ENCODE results near the gene CNTFR.

CNTFR gene

DNA sequence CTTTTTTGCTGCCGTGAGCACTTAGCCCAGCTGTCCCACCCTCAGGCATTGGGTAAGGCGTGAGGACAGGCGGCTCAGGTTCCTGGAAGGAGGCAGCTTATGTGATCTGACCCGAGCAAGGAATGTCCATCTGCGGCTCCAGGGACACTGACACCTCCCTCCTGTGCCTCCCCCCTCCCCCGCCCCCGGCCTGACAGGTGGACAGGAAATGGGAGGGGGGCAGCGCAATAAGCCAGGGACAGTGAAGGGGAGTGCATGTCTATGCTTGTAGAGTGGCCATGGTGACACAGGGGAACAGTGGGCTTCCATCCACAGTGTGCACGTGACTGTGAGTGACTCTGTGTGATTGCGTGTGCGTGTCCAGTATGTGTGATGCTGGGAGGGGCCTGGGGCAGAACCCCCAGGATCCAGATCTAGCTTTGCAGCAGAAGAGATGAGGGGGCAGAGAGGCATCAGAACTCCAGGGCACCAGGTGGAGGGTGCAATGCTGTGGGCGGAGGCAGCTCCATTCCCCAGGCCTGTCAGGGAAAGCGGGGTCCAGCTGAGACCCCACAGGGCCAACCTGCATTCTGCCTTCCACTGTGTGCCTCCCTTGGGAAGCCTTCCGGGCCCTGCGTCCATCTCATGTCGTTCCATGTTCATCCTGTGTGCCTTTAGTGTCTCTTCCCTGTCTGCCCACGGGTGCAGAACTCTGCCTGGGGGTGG, 30.5 kb downstream of the CNTFR start:
- Histone ChIP-seq H3K27me3 (ENCODE audit: control insufficient read depth in 1 of 2, insufficient read depth in 2 of 2, low read length in 2 of 2) (peaks cover 19 to 35% of the 10 kb centered on the region in 2 donors), H3K4me3 (ENCODE audit: low read length in 2 of 2) (no peak overlapping the region), H3K36me3 (ENCODE audit: control insufficient read depth in 2 of 2, insufficient read depth in 2 of 2, low read length in 2 of 2) (no peaks in the 10 kb centered on the region), H3K27ac (ENCODE audit: low read length) (no peak overlapping the region), H3K9ac (ENCODE audit: low read length in 2 of 2) (no peak overlapping the region), H3K4me1 (ENCODE audit: control insufficient read depth, insufficient read depth, low read length) (peaks cover 7% of the 10 kb centered on the region), H3K9me3 (ENCODE audit: control insufficient read depth in 2 of 2, low read length in 2 of 2) (no peaks in the 10 kb centered on the region)

GRCh38 chr9:34558364-34558763, 31.2 kb downstream of the CNTFR start:
- Histone ChIP-seq H3K9ac (ENCODE audit: low read length in 2 of 2) (no peak overlapping the region), H3K27me3 (ENCODE audit: control insufficient read depth in 1 of 2, insufficient read depth in 2 of 2, low read length in 2 of 2) (peaks cover 18 to 35% of the 10 kb centered on the region in 2 donors), H3K27ac (ENCODE audit: low read length) (no peak overlapping the region), H3K36me3 (ENCODE audit: control insufficient read depth in 2 of 2, insufficient read depth in 2 of 2, low read length in 2 of 2) (no peaks in the 10 kb centered on the region), H3K9me3 (ENCODE audit: control insufficient read depth in 2 of 2, low read length in 2 of 2) (no peaks in the 10 kb centered on the region), H3K4me3 (ENCODE audit: low read length in 2 of 2) (no peak overlapping the region), H3K4me1 (ENCODE audit: control insufficient read depth, insufficient read depth, low read length) (peaks cover 7% of the 10 kb centered on the region)

GRCh38 chr9:34557426-34558321, 31.9 kb downstream of the CNTFR start:
- no peaks in the 10 kb centered on the region for H3K36me3 ChIP-seq (ENCODE audit: control insufficient read depth in 2 of 2, insufficient read depth in 2 of 2, low read length in 2 of 2)
- no peak overlapping the region for H3K27ac ChIP-seq (ENCODE audit: low read length)
- H3K4me1 ChIP-seq (ENCODE audit: control insufficient read depth, insufficient read depth, low read length) = peaks cover 7% of the 10 kb centered on the region
- H3K9ac ChIP-seq (ENCODE audit: low read length in 2 of 2) = no peak overlapping the region
- H3K4me3 ChIP-seq (ENCODE audit: low read length in 2 of 2) = no peak overlapping the region
- H3K9me3 ChIP-seq (ENCODE audit: control insufficient read depth in 2 of 2, low read length in 2 of 2) = no peaks in the 10 kb centered on the region
- H3K27me3 ChIP-seq (ENCODE audit: control insufficient read depth in 1 of 2, insufficient read depth in 2 of 2, low read length in 2 of 2) = peaks cover 19 to 35% of the 10 kb centered on the region in 2 donors

DNA sequence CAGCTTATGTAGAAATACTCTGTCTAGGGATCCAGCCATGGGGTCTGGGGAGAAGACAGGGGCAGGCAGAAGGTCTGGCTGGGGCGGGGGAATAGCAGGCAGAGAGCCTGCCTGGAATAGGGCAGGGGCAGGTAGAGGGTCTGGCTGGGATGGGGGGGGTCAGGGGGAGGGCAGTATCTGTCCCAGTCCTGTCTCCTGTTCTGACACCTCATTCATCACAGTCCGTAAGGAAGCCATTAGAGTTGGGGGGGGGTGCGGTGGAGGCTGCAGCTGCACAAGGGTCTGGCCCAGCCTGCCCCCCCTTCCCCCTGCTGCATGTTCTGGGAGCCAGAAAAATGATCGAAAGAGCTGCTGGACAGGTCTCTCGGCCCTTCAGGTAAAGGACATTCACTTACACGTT, 32.6 kb downstream of the CNTFR start:
- peaks cover 19 to 35% of the 10 kb centered on the region in 2 donors for H3K27me3 ChIP-seq (ENCODE audit: control insufficient read depth in 1 of 2, insufficient read depth in 2 of 2, low read length in 2 of 2)
- H3K4me3 ChIP-seq (ENCODE audit: low read length in 2 of 2) = no peak overlapping the region
- H3K36me3 ChIP-seq (ENCODE audit: control insufficient read depth in 2 of 2, insufficient read depth in 2 of 2, low read length in 2 of 2) = no peaks in the 10 kb centered on the region
- no peak overlapping the region for H3K9ac ChIP-seq (ENCODE audit: low read length in 2 of 2)
- peaks cover 7% of the 10 kb centered on the region for H3K4me1 ChIP-seq (ENCODE audit: control insufficient read depth, insufficient read depth, low read length)
- no peak overlapping the region for H3K27ac ChIP-seq (ENCODE audit: low read length)
- no peaks in the 10 kb centered on the region for H3K9me3 ChIP-seq (ENCODE audit: control insufficient read depth in 2 of 2, low read length in 2 of 2)

DNA sequence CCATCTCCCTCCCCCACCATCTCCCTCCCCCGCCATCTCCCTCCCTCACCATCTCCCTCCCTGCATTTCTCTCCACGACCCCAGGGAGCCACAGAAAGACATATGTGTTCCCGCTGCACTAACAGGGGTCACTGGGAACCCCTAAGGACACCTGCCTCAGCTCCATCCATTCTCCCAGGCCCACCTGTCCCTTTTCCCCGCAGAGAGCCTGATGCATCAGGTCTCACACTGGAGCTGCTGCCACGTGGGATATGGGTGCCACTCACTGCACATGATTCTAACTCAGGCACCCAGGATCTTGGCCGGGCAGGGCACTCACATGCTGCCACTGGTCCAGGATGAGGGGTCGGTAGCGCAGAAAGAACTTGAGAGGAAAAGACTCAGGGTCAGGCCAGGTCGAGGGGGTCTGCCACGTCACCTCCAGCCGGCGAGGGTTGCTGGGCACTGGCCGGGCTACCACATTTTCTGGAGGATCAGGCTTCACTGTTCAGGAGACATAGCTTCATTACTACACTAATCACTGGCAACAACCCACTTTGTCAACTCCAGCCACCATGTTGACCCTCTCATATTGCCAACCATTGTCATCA, 33.5 kb downstream of the CNTFR start:
- H3K27me3 ChIP-seq (ENCODE audit: control insufficient read depth in 1 of 2, insufficient read depth in 2 of 2, low read length in 2 of 2) = peaks cover 18 to 35% of the 10 kb centered on the region in 2 donors
- no peak overlapping the region for H3K27ac ChIP-seq (ENCODE audit: low read length)
- peaks cover 7% of the 10 kb centered on the region for H3K4me1 ChIP-seq (ENCODE audit: control insufficient read depth, insufficient read depth, low read length)

DNA sequence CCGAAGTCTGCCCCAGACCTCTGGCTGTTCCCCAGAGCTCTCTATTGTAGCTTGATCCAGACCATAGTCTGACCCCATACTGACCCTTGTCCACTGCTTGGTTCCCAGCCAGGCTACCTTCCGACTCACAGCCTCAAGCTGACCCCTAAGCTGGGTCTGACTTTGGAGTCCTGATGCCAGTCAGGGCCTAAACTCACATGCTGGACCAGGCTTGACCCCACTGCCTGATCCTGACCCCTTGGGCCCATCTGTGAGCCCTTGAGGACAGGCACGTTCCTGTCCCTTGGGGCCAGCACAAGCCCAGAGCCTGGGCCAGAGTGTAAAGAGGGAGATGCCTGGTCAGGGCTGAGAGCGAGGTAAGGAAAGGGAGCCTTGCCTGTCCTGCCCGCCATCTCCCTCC, 34.0 kb downstream of the CNTFR start:
- no peak overlapping the region for H3K4me3 ChIP-seq (ENCODE audit: low read length in 2 of 2)
- no peak overlapping the region for H3K27ac ChIP-seq (ENCODE audit: low read length)
- peaks cover 7% of the 10 kb centered on the region for H3K4me1 ChIP-seq (ENCODE audit: control insufficient read depth, insufficient read depth, low read length)
- peaks cover 18 to 32% of the 10 kb centered on the region in 2 donors for H3K27me3 ChIP-seq (ENCODE audit: control insufficient read depth in 1 of 2, insufficient read depth in 2 of 2, low read length in 2 of 2)
- H3K9me3 ChIP-seq (ENCODE audit: control insufficient read depth in 2 of 2, low read length in 2 of 2) = no peaks in the 10 kb centered on the region
- H3K36me3 ChIP-seq (ENCODE audit: control insufficient read depth in 2 of 2, insufficient read depth in 2 of 2, low read length in 2 of 2) = no peaks in the 10 kb centered on the region
- H3K9ac ChIP-seq (ENCODE audit: low read length in 2 of 2) = no peak overlapping the region

More for the DNA sequence above, 33.5 kb downstream of the CNTFR start:
- no peak overlapping the region for H3K9ac ChIP-seq (ENCODE audit: low read length in 2 of 2)
- H3K9me3 ChIP-seq (ENCODE audit: control insufficient read depth in 2 of 2, low read length in 2 of 2) = no peaks in the 10 kb centered on the region
- H3K4me3 ChIP-seq (ENCODE audit: low read length in 2 of 2) = no peak overlapping the region
- H3K36me3 ChIP-seq (ENCODE audit: control insufficient read depth in 2 of 2, insufficient read depth in 2 of 2, low read length in 2 of 2) = no peaks in the 10 kb centered on the region

DNA sequence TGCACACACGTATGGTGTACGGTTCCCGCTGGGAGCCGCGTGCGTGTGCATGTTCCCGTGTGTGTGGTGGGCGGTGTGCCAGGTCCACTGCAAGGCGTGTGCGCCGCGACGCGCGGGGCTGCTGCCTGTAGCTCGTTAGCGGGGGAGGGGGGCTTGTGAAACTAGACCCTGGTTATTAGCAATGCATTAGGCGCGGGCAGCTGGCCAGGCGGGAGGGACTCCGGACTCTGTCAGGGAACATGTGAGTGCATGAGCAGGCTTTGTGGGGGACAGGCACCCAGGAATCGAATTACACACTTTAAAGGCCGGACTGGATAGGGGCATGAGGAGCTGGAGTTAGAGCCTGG, 34.5 kb downstream of the CNTFR start:
- Histone ChIP-seq H3K9ac (ENCODE audit: low read length in 2 of 2) (no peak overlapping the region), H3K4me1 (ENCODE audit: control insufficient read depth, insufficient read depth, low read length) (peaks cover 4% of the 10 kb centered on the region), H3K27ac (ENCODE audit: low read length) (no peak overlapping the region), H3K4me3 (ENCODE audit: low read length in 2 of 2) (no peak overlapping the region), H3K36me3 (ENCODE audit: control insufficient read depth in 2 of 2, insufficient read depth in 2 of 2, low read length in 2 of 2) (no peaks in the 10 kb centered on the region), H3K27me3 (ENCODE audit: control insufficient read depth in 1 of 2, insufficient read depth in 2 of 2, low read length in 2 of 2) (peaks cover 13 to 28% of the 10 kb centered on the region in 2 donors), H3K9me3 (ENCODE audit: control insufficient read depth in 2 of 2, low read length in 2 of 2) (no peaks in the 10 kb centered on the region)

GRCh38 chr9:34554211-34555001, 35.1 kb downstream of the CNTFR start:
- Histone ChIP-seq H3K36me3 (ENCODE audit: control insufficient read depth in 2 of 2, insufficient read depth in 2 of 2, low read length in 2 of 2) (no peaks in the 10 kb centered on the region), H3K4me1 (ENCODE audit: control insufficient read depth, insufficient read depth, low read length) (peaks cover 2% of the 10 kb centered on the region), H3K27ac (ENCODE audit: low read length) (no peak overlapping the region), H3K9ac (ENCODE audit: low read length in 2 of 2) (no peak overlapping the region), H3K4me3 (ENCODE audit: low read length in 2 of 2) (no peak overlapping the region), H3K9me3 (ENCODE audit: control insufficient read depth in 2 of 2, low read length in 2 of 2) (no peaks in the 10 kb centered on the region), H3K27me3 (ENCODE audit: control insufficient read depth in 1 of 2, insufficient read depth in 2 of 2, low read length in 2 of 2) (peaks cover 13 to 24% of the 10 kb centered on the region in 2 donors)

GRCh38 chr9:34553511-34554021, 36.0 kb downstream of the CNTFR start:
- H3K4me3 ChIP-seq (ENCODE audit: low read length in 2 of 2) = no peak overlapping the region
- no peak overlapping the region for H3K9ac ChIP-seq (ENCODE audit: low read length in 2 of 2)
- H3K27me3 ChIP-seq (ENCODE audit: control insufficient read depth in 1 of 2, insufficient read depth in 2 of 2, low read length in 2 of 2) = peaks cover 13 to 17% of the 10 kb centered on the region in 2 donors
- H3K27ac ChIP-seq (ENCODE audit: low read length) = no peak overlapping the region
- no peaks in the 10 kb centered on the region for H3K36me3 ChIP-seq (ENCODE audit: control insufficient read depth in 2 of 2, insufficient read depth in 2 of 2, low read length in 2 of 2)
- H3K9me3 ChIP-seq (ENCODE audit: control insufficient read depth in 2 of 2, low read length in 2 of 2) = no peaks in the 10 kb centered on the region
- H3K4me1 ChIP-seq (ENCODE audit: control insufficient read depth, insufficient read depth, low read length) = no peaks in the 10 kb centered on the region

DNA sequence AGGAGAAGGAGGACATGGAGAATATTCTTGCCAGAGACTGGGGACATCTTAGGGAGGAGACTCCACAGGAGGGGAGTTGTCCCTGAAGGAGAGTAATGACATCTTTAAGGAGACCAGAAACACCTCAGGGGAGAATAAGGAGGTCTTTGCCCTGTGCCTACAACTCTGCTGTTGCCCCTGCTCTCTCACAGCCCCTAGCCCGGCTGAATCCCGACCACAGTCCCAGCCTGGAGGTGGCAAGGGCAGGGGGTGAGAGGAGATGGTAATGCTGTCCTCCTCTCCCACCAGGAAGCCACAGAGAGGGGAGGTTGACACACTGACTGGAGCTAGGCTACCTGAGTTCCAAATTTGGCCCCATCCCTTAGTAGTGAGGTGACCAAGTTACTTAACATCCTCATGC, 36.5 kb downstream of the CNTFR start:
- H3K27me3 ChIP-seq (ENCODE audit: control insufficient read depth in 1 of 2, insufficient read depth in 2 of 2, low read length in 2 of 2) = peaks cover 10 to 12% of the 10 kb centered on the region in 2 donors
- no peaks in the 10 kb centered on the region for H3K36me3 ChIP-seq (ENCODE audit: control insufficient read depth in 2 of 2, insufficient read depth in 2 of 2, low read length in 2 of 2)
- H3K9ac ChIP-seq (ENCODE audit: low read length in 2 of 2) = no peak overlapping the region
- no peak overlapping the region for H3K4me3 ChIP-seq (ENCODE audit: low read length in 2 of 2)
- no peak overlapping the region for H3K27ac ChIP-seq (ENCODE audit: low read length)
- no peaks in the 10 kb centered on the region for H3K9me3 ChIP-seq (ENCODE audit: control insufficient read depth in 2 of 2, low read length in 2 of 2)
- H3K4me1 ChIP-seq (ENCODE audit: control insufficient read depth, insufficient read depth, low read length) = peaks cover 1% of the 10 kb centered on the region
